Measurements from ENCODE around the gene CCDC85C. TPM values are rescaled to one million over a fixed set of nuclear protein-coding genes. Genes with fewer than 3 reads are reported as not detected.

CCDC85C gene
- total RNA-seq, 2 experiments from 2014 or later: 6.4 to 15.0 TPM

DNA sequence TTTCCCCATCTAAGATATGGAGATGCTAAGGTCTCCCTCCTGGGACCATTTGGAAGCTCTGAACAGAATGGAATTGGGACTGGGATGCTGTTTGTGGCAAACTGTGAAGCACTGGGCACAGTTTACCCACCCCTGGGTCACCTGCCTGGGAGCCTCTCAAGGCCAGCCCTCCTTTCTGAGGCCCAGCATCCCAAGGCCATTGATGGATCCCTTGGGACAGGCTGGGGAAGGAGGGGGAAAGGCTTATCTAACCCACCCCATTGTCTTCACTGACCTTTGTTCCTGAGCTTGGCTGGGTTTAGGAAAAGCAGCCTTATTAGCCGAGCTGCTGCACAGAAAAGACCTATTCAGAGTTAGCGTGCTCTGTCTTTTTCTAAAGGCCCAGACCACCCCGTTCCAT, 5.2 kb downstream of the CCDC85C start:
- ChIA-PET POLR2A (no interaction called here), CTCF (ENCODE audit: unreplicated experiment) (no interaction called here)
- H3K4me1 ChIP-seq (ENCODE audit: insufficient read depth, low read length, poor library complexity, severe bottlenecking): peaks cover 16% of the 10 kb centered on the region
- no peak overlapping the region for H2AFZ ChIP-seq (ENCODE audit: low read length)
- no peaks in the 10 kb centered on the region for H3K9me2 ChIP-seq (ENCODE audit: insufficient read depth, low read length)
- no peak overlapping the region for H3K27ac ChIP-seq (ENCODE audit: low read depth, low read length, poor library complexity, severe bottlenecking)
- no peaks in the 10 kb centered on the region for H4K20me1 ChIP-seq (ENCODE audit: insufficient read depth, low read length)
- H3K4me3 ChIP-seq (ENCODE audit: low read depth, low read length, poor library complexity, severe bottlenecking): no peak overlapping the region
- no TSS peak for BruUV-seq (replicated peaks)
- no peaks in the 10 kb centered on the region for H3K79me2 ChIP-seq (ENCODE audit: insufficient read depth, low read depth, low read length)
- TF ChIP-seq, protein P1, sequence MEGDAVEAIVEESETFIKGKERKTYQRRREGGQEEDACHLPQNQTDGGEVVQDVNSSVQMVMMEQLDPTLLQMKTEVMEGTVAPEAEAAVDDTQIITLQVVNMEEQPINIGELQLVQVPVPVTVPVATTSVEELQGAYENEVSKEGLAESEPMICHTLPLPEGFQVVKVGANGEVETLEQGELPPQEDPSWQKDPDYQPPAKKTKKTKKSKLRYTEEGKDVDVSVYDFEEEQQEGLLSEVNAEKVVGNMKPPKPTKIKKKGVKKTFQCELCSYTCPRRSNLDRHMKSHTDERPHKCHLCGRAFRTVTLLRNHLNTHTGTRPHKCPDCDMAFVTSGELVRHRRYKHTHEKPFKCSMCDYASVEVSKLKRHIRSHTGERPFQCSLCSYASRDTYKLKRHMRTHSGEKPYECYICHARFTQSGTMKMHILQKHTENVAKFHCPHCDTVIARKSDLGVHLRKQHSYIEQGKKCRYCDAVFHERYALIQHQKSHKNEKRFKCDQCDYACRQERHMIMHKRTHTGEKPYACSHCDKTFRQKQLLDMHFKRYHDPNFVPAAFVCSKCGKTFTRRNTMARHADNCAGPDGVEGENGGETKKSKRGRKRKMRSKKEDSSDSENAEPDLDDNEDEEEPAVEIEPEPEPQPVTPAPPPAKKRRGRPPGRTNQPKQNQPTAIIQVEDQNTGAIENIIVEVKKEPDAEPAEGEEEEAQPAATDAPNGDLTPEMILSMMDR (conservative IDR thresholded peaks at IDR 0.05; ENCODE audit: low read length): no peak
- TF ChIP-seq EZH2phosphoT487 (IDR thresholded peaks at IDR 0.05; ENCODE audit: borderline replicate concordance, low read depth, low read length): no peak
- no peak for DNase-seq (ENCODE audit: low spot score)
- H3K36me3 ChIP-seq (ENCODE audit: insufficient read depth, low read length): no peaks in the 10 kb centered on the region
- no peaks in the 10 kb centered on the region for H3K9me3 ChIP-seq (ENCODE audit: low read length)
- intact Hi-C loops (cut with micrococcal nuclease; ENCODE audit: unreplicated experiment): no loop called here
- no peak overlapping the region for H3K4me2 ChIP-seq (ENCODE audit: low read length)

DNA sequence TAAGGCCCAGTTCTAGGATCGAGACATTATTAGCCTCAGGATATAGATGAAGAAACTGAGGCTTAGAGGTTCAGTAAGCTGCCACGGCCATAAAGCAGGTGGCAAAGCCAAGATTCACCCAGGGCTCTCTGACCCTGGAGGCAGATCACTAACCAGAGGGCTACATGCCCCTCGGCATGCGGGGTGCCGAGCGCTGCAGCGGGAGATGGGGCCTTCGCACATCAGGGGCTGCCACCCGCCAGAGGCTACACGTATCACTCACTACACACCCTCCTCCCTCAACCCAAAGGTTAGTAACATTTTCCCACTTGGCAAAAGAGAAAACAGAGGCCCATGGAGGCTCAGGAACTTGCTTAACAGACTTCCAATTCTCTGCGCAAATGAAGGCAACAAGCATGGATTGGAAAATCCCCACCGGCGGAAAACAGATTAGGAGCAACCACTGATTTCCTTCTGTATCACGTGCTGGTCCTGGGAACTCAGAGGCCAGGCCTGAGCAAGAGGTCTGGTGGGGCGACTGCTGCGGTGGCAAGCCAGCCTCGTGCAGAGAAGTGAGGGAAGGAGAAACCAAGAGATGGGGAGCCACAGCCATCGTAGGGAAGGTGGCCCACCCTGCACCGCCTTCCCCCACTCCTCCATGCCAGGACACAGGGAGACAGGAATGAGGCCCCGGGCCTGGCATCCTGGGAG, 6.0 kb downstream of the CCDC85C start:
- intact Hi-C loops (cut with micrococcal nuclease; ENCODE audit: unreplicated experiment): no loop called here
- Histone ChIP-seq H3K4me2 (ENCODE audit: low read length) (no peak overlapping the region), H3K9me2 (ENCODE audit: insufficient read depth, low read length) (no peaks in the 10 kb centered on the region), H4K20me1 (ENCODE audit: insufficient read depth, low read length) (no peaks in the 10 kb centered on the region), H2AFZ (ENCODE audit: low read length) (no peak overlapping the region), H3K36me3 (ENCODE audit: insufficient read depth, low read length) (no peaks in the 10 kb centered on the region), H3K27ac (ENCODE audit: low read depth, low read length, poor library complexity, severe bottlenecking) (no peak overlapping the region), H3K79me2 (ENCODE audit: insufficient read depth, low read depth, low read length) (no peaks in the 10 kb centered on the region), H3K9me3 (ENCODE audit: low read length) (no peaks in the 10 kb centered on the region), H3K4me3 (ENCODE audit: low read depth, low read length, poor library complexity, severe bottlenecking) (no peak overlapping the region), H3K4me1 (ENCODE audit: insufficient read depth, low read length, poor library complexity, severe bottlenecking) (peaks cover 15% of the 10 kb centered on the region)
- ChIA-PET CTCF (ENCODE audit: unreplicated experiment) (no interaction called here), POLR2A (no interaction called here)
- no TSS peak for BruUV-seq (replicated peaks)
- TF ChIP-seq, protein P1 (conservative IDR thresholded peaks at IDR 0.05; ENCODE audit: low read length): no peak
- no peak for TF ChIP-seq EZH2phosphoT487 (IDR thresholded peaks at IDR 0.05; ENCODE audit: borderline replicate concordance, low read depth, low read length)
- no peak for DNase-seq (ENCODE audit: low spot score)

DNA sequence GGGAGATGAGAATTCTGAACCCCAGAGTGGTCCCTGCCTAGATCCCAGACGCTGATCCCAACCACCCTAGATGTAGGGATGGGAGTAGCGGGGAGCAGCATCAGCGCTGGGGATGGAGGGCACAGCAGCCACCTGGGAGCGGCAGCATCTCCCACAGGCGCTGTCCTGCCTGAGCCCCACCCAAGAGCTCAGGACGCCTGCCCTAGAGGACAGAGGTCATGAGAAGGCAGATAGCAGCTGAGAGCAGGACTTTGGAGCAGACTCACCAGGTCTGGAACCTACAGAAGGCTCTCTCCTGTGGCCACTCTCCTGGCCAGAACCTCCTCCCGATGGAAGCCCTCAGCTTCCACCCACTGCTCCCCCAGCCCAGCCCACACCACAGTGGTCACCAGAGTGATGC, 7.2 kb downstream of the CCDC85C start:
- Histone ChIP-seq H3K9me2 (ENCODE audit: insufficient read depth, low read length) (no peaks in the 10 kb centered on the region), H3K4me3 (ENCODE audit: low read depth, low read length, poor library complexity, severe bottlenecking) (no peak overlapping the region), H3K79me2 (ENCODE audit: insufficient read depth, low read depth, low read length) (no peaks in the 10 kb centered on the region), H3K9me3 (ENCODE audit: low read length) (no peaks in the 10 kb centered on the region), H4K20me1 (ENCODE audit: insufficient read depth, low read length) (no peaks in the 10 kb centered on the region), H3K4me2 (ENCODE audit: low read length) (no peak overlapping the region), H3K27ac (ENCODE audit: low read depth, low read length, poor library complexity, severe bottlenecking) (no peak overlapping the region), H3K36me3 (ENCODE audit: insufficient read depth, low read length) (no peaks in the 10 kb centered on the region), H2AFZ (ENCODE audit: low read length) (no peak overlapping the region), H3K4me1 (ENCODE audit: insufficient read depth, low read length, poor library complexity, severe bottlenecking) (peaks cover 3% of the 10 kb centered on the region)
- TF ChIP-seq, protein P1 (conservative IDR thresholded peaks at IDR 0.05; ENCODE audit: low read length): no peak
- no peak for TF ChIP-seq EZH2phosphoT487 (IDR thresholded peaks at IDR 0.05; ENCODE audit: borderline replicate concordance, low read depth, low read length)
- BruUV-seq (replicated peaks): no TSS peak
- DNase-seq (ENCODE audit: low spot score): no peak
- intact Hi-C loops (cut with micrococcal nuclease; ENCODE audit: unreplicated experiment): no loop called here
- ChIA-PET CTCF (ENCODE audit: unreplicated experiment) (no interaction called here), POLR2A (interaction anchor here (0.6 kb wide), 1 partner anchor 171 kb away, joined by 3 read pairs; no protein-coding TSS in a partner anchor)

Data from OCI-LY7 (cell line).